ENCODE data around the gene OR10A4. TPM values are rescaled to one million over a fixed set of nuclear protein-coding genes. Genes with fewer than 3 reads are reported as not detected.
"Not testable (repeated sequence)": the region's sequence is repeated elsewhere in the genome, so short reads cannot be mapped to it uniquely, and the experiment has no call there.

OR10A4 gene
- total RNA-seq, 1 donor from 2014 or later: not detected

- Histone ChIP-seq H3K27ac (no peak overlapping the region), H3K27me3 (no peaks in the 10 kb centered on the region), H3K4me1 (no peaks in the 10 kb centered on the region), H3K4me3 (no peak overlapping the region), H3K36me3 (no peaks in the 10 kb centered on the region), H3K9me3 (no peaks in the 10 kb centered on the region)
- ATAC-seq: no peak
- DNase-seq: no peak
- intact Hi-C loops (cut with DNase I): no loop called here
- TF ChIP-seq, protein P1, sequence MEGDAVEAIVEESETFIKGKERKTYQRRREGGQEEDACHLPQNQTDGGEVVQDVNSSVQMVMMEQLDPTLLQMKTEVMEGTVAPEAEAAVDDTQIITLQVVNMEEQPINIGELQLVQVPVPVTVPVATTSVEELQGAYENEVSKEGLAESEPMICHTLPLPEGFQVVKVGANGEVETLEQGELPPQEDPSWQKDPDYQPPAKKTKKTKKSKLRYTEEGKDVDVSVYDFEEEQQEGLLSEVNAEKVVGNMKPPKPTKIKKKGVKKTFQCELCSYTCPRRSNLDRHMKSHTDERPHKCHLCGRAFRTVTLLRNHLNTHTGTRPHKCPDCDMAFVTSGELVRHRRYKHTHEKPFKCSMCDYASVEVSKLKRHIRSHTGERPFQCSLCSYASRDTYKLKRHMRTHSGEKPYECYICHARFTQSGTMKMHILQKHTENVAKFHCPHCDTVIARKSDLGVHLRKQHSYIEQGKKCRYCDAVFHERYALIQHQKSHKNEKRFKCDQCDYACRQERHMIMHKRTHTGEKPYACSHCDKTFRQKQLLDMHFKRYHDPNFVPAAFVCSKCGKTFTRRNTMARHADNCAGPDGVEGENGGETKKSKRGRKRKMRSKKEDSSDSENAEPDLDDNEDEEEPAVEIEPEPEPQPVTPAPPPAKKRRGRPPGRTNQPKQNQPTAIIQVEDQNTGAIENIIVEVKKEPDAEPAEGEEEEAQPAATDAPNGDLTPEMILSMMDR (IDR thresholded peaks at IDR 0.05): no peak
Observed at GRCh38 chr11:6843670-6844069, 32.8 kb upstream of the OR10A4 start.

DNA sequence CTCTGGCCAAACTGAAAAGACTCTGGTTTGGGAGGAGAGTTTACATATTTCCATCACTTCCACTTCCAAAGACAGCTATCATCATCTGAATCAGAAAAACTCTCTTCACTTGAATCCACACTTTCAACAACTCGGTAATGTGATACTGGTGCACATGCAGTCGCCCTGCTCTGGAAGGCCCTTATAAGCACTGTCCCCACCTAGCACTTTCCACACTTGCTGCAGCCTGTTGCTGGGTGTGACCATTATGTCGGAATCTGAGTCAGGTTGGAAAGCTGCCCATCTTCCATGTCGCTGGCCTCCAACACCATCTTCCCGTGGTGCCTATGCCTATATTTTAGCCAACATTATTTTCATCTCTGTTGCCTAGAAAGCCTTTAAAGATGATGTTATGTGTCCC lies 32.1 kb upstream of the OR10A4 start:
- Histone ChIP-seq H3K27me3 (no peaks in the 10 kb centered on the region), H3K4me1 (no peaks in the 10 kb centered on the region), H3K9me3 (no peaks in the 10 kb centered on the region), H3K4me3 (no peak overlapping the region), H3K36me3 (no peaks in the 10 kb centered on the region), H3K27ac (no peak overlapping the region)
- DNase-seq (no peak), ATAC-seq (no peak)
- TF ChIP-seq, protein P1 (IDR thresholded peaks at IDR 0.05): no peak
- intact Hi-C loops (cut with DNase I): no loop called here

GRCh38 chr11:6845383-6845782 lies 31.0 kb upstream of the OR10A4 start, which contains the start of gene OR10A5:
OR10A5 (plus strand) TSS chr11:6845683; CDS start chr11:6845683, 0 bp downstream.
- H3K9me3 ChIP-seq: no peaks in the 10 kb centered on the region
- intact Hi-C loops (cut with DNase I): no loop called here
- TF ChIP-seq, protein P1 (IDR thresholded peaks at IDR 0.05): no peak
- no peak for ATAC-seq
- no peaks in the 10 kb centered on the region for H3K27me3 ChIP-seq
- H3K27ac ChIP-seq: no peak within 1 kb of the TSS
- DNase-seq: no peak
- H3K4me1 ChIP-seq: no peaks in the 10 kb centered on the region
- H3K36me3 ChIP-seq: no peaks in the 10 kb centered on the region
- no peak within 1 kb of the TSS for H3K4me3 ChIP-seq

DNA sequence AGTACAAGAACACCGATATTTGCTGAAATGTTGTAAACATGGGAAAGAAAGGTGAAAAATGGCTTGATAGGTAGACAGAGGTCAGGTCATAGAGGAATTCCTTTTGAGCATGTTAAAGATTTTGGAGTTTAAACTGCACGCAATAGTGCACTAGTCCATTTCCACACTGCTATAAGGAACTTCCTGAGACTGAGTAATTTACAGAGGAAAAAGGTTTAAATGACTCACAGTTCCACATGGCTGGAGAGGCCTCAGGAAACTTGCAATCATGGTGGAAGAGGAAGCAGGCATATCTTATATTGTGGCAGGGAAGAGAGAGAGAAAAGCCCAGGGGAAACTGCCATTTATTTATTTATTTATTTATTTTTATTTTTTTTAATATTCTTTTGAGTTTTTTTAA lies 25.9 kb upstream of the OR10A4 start:
- Histone ChIP-seq H3K4me1 (no peaks in the 10 kb centered on the region), H3K4me3 (no peak overlapping the region), H3K27me3 (no peaks in the 10 kb centered on the region), H3K9me3 (no peaks in the 10 kb centered on the region), H3K27ac (no peak overlapping the region), H3K36me3 (no peaks in the 10 kb centered on the region)
- ATAC-seq (no peak), DNase-seq (no peak)
- intact Hi-C loops (cut with DNase I): no loop called here
- TF ChIP-seq, protein P1 (IDR thresholded peaks at IDR 0.05): no peak

DNA sequence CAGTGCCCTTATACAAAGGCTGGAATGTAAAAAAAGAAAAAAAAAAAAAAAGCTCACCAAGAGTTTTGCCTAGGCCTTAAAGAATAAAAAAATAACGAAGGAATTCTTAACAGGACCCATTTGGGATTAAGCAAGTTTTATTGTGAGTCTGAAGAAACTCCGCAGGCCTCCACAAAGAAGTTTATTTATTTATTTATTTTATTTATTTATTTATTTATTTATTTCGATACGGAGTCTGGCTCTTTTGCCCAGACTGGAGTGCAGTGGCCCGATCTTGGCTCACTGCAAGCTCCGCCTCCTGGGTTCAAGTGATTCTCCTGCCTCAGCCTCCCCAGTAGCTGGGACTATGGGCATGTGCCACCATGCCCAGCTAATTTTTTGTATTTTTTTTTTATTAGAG lies 21.6 kb upstream of the OR10A4 start:
- H3K27me3 ChIP-seq; H3K4me1 ChIP-seq; H3K9me3 ChIP-seq; ATAC-seq; H3K4me3 ChIP-seq; H3K36me3 ChIP-seq; DNase-seq; H3K27ac ChIP-seq; intact Hi-C loops (cut with DNase I): not testable (repeated sequence)

GRCh38 chr11:6855971-6856541 lies 20.4 kb upstream of the OR10A4 start:
- intact Hi-C loops (cut with DNase I): no loop called here
- H3K4me3 ChIP-seq: no peak overlapping the region
- DNase-seq (no peak), ATAC-seq (no peak)
- no peaks in the 10 kb centered on the region for H3K27me3 ChIP-seq
- H3K36me3 ChIP-seq: no peaks in the 10 kb centered on the region
- TF ChIP-seq, protein P1 (IDR thresholded peaks at IDR 0.05): no peak
- no peak overlapping the region for H3K27ac ChIP-seq
- no peaks in the 10 kb centered on the region for H3K9me3 ChIP-seq
- H3K4me1 ChIP-seq: no peaks in the 10 kb centered on the region

All from upper lobe of right lung (tissue), 1 donor.